NCI-H526 treated with DMSO at 0.1 percent for 48 hours (cell line): ENCODE measurements around the gene POMT2.
"Not testable (repeated sequence)": the region's sequence is repeated elsewhere in the genome, so short reads cannot be mapped to it uniquely, and the experiment has no call there.

Experiments used
- DNase-seq: peaks from one replicate; lab custom pipeline; 2025; lab: John Stamatoyannopoulos, UW

The POMT2 gene

DNA sequence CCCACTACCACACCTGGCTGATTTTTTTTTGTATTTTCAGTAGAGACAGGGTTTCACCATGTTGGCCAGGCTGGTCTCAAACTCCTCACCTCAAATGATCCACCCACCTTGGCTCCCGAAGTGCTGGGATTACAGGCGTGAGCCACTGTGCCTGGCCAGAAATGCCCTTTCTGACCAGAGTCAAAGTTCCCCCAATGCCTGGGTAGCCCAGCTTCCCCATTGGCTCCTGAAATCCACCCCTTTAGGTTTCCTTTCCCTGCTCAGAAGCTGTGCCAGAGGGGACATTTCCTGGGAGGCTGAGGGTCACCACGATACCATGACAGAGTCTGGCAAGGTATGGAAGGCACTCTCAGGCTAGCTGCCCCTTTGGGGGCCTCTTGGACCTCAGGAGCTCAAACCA is 3.6 kb upstream of the POMT2 start:
- no peak for DNase-seq

DNA sequence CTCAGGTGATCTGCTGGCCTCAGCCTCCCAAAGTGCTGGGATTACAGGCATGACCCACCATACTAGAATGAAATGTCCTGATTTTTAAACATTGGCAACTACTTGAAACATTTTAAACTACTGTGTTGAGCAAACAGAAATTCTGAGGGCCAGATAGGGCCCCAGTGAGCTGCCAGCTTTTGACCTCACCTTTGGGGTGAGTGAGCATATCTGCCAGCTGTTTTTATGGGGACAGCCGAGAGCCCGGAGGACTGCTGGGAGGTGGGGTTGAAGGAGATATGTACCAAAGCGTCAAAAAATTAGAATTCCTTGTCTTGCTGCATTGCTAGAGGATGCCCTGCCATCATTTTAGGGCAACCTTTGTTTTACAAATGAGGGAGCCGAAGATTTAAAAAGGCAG is 2.9 kb upstream of the POMT2 start:
- no peak for DNase-seq

DNA sequence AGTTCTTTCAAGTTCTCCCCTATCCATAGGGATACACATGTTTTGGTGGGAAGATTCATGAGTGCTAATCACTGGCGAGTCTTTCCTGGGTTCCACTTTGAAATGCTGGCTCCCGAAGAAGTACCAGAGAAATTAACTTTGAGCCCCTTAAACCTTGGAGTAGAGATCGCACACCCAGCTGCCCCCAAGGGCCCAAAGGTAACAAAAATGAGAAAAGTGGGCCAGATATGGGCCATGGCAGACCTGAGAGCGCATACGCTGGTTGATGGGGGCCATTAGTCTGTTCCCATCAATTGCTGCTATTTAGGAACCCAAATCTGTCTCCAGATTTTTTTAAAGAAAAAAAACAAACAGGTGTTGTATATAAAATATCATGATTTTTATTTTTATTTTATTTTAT is 2.3 kb upstream of the POMT2 start:
- no peak for DNase-seq

DNA sequence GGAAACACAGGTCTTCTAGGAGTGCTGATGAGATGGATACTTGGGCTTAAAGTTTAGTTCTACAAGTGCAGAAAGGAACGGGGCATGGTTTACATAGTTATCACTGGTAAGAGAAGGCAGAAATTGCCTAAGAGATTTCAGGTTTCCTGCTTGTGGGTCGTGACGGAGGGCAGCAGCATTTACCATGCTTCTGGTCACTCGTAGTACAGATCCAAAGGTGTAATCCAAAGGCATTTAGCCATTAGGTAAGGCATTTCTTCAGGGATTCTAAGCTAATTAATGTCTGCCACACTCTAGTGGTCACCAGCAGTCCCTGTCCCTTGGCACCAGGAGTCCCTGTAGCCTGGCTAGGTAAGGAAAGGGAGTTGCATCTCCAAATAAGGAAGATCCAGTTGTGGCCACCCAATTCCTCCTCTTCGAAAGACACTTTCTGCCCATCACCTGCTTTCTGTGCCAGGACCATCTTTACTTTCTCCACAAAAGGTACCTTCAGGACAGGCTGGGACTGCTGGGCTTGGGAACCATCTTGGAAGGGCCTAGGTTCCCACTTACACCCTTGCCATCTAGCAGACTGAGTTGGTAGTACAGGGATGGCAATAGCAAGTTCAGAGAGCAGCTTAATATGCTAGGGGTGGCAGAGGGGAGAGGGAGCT is 1.7 kb upstream of the POMT2 start:
- DNase-seq, result no peak

DNA sequence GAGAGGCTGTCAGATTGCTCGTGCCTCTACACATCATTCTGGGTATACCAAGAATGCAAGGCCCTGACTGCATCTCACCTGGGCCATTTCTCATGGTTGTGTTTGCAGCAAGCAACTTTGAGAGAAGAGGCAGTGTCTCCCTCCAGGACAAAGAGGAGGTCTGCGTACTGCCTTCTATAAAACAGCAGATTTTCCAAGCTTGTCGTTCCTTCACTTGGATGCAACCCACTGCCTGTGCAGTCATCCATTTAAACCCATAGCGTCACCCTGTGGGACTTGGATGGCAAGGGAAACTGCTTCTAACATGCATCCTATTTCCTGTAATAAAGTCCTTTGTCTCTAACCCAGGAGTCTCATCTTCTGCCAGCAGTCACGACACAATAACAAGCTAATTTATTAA is 1.3 kb downstream of the POMT2 start:
- DNase-seq, result no peak

DNA sequence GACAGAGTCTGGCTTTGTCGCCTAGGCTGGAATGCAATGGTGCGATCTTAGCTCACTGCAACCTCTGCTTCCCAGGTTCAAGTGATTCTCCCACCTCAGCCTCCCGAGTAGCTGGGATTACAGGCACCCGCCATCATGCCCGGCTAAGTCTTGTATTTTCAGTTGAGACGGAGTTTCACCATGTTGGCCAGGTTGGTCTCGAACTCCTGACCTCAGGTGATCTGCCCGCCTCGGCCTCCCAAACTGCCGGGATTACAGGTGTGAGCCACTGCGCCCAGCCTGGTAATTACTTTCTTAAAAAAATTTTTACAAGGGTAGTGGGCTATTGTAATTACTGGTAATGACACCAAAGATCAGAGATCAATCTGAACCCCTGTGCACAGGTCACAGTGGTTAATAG is 1.9 kb downstream of the POMT2 start:
- DNase-seq, result not testable (repeated sequence)

DNA sequence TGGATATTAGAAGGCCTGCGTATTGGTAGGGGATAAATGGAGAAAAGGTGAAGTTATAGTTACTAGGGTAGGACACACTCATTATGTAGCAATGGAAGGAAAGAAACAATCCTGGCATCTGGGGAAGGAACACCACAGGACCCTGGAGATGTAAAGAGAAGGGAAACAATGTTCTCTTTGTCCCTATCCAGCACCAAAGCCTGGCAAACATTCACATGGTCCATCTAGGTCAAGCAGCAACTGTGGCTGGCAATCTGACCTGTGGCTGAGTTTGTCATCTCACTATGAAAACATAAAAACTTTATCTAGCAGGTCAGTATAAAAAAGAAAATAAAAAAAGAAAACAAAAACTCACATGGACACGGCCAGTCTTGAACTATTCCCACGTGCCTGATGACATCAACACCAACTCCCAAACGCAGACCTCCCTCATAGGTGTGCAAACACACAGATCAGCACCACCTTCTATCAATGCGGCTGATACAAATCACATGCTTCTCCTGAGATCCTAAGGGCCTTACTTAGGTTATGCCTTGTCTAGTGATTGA is 2.6 kb downstream of the POMT2 start:
- DNase-seq, result no peak

DNA sequence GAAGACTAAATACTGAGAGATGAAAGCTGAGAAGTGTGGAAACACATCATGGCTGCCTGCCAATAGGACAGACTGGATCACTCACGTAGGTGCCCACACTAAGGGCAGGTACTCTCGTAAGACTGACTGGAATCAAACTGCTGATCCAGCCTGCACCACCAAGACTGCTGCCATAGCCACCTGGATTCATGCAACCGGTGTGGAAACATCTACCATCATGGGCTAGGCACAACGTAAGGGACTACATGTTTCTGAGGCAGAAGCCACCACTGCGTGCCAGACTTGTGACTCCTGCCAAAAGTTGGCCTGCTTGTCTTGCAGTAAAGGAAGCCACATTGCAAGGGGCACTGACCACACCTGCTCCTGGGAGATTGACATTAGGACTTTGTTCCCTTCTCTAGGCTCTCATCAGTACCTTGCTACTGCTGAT is 3.8 kb downstream of the POMT2 start:
- no peak for DNase-seq

DNA sequence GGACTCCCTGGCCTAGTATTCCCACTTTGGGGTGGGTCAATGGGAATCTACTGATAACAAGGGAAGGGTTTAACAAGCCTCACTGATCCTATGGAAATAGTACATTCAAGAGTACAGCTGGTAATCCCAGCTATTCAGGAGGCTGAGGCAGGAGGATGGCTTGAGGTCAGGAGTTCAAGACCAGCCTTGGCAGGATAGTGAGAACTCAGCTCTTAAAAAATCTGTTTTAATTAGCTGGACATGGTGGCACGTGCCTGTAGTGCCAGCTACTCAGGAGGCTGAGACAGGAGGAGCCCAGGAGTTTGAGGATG is 4.5 kb downstream of the POMT2 start:
- no peak for DNase-seq

DNA sequence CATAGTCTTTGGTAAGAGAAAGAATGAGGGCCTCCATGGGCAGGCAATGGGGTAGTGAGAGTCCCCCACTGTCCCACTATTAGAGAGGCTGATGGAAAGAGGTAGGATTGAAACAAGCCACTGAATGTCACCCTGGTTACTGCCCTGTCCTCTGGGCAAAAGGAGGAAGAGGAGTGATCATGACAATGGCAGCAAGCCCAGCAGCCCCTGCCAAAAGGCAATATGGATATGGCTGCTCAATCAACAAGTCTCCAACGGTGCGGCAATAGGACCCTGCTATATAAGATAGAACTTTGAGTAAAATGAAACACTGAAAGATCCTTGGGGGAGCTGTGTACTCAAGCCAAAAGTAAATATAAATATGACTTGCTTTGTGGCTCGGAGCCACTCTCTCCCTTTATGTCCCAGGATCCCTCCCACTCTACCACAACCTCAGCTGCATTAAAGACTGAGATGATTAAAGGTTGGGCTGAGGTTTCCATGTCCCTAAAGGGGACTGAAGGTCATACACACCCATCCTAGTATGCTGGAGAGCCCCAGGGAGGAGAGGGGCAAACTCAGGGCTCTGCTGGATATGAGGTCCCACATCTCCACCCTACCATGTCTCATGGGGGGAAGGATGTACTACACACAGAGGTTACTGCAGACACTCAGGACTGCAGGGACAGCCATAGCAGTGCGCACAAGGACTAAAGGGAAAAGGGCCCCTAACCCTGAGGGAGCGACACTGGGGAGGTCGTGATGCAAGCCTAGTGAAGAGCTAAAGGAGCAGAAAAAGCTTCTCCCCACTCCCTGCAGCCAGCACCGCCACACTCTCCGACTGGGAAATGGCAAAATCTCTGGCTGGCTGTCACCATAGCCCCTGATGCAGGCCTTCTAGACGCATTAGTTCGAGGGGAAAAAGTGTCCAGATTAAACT is 5.9 kb downstream of the POMT2 start:
- no peak for DNase-seq

DNA sequence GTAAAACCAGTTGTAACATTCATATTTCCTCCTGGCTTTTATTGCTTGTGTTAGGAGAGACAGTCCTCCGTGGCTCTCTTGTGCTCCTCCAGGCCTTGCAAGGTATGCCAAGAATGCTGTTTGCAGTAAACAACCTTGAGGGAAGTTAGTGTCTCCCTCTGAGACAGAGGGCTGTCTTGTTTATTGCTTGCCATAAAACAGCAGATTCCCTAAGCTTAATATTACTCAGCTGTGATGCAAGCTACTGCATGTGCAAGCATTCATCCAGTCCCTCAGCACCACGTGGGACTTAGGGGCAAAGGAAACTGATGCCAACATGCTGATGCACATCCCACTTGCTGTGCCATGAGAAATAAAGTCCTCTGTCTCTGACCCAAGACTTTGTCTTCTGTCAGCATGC is 6.6 kb downstream of the POMT2 start:
- no peak for DNase-seq

DNA sequence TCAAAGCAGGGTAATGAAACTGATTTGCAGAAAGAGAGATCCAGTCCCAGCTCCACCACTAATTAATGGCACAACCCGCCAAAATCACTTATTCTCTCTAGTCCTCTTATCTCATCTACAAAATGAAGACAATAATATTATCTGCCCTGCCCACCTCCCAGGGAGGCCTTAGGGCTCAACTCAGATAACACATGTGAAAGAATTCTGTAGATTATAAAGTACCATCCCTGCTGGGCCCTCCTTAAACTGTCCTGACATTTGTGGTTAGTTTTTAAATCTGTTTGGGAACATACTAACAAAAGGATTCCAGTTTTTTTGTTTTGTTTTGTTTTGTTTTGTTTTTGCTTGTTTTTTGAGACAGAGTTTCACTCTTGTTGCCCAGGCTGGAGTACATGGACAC is 7.3 kb downstream of the POMT2 start:
- DNase-seq, result no peak

DNA sequence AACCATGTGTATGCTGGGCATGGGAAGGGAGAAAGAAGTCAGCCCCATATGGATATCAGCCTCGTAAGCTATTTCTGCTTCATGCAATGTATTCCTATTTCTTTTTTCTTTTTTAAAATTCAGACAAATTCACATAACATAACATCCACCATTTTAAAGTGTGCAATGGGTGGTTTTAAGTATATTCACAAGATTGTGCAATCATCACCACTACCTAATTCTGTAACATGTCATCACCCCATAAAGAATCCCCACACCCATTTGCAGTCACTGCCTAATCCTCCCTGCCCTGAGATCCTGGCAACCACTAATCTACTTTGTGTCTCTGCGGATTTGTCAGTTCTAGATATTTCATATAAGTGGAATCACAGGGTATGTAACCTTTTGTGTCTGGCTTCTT is 9.5 kb downstream of the POMT2 start:
- no peak for DNase-seq

DNA sequence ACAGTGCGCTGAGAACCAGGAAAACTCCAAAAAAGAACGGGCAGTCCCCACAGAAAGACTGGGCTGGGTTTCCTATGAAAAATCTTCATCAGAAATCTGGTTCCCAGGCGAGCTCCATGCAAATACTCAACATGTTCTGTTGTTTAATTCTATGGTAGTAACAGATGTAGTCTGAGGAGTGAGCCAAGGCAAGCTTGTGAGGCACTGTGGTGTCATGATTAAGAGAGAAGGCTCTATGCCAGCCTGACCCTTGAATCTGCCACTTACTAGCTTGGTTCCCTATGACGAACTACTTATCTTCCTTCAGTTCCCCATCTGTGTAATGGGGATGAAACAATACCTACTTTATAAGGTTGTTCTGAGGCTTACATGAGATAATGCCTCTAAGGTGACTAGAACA is 10.7 kb downstream of the POMT2 start:
- DNase-seq, result no peak

DNA sequence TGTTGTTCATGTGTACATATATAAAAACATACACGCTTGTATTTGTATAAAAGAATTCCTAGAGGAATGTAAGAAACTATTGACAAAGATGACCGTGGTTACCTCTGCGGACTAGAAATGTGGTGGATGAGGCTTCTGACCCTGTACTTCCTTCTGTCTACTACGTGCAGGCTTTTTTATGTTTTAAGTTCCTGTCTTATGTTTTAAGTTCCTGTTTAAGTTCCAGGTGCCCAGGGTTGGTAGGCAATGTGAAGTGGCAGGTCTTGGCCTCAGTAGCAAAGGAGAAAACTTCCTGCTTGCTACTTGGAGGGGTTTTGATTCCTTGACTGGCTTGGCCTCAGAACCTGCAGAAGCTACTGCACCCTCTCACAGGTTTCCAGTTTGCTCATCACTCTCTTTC is 11.6 kb downstream of the POMT2 start:
- no peak for DNase-seq

DNA sequence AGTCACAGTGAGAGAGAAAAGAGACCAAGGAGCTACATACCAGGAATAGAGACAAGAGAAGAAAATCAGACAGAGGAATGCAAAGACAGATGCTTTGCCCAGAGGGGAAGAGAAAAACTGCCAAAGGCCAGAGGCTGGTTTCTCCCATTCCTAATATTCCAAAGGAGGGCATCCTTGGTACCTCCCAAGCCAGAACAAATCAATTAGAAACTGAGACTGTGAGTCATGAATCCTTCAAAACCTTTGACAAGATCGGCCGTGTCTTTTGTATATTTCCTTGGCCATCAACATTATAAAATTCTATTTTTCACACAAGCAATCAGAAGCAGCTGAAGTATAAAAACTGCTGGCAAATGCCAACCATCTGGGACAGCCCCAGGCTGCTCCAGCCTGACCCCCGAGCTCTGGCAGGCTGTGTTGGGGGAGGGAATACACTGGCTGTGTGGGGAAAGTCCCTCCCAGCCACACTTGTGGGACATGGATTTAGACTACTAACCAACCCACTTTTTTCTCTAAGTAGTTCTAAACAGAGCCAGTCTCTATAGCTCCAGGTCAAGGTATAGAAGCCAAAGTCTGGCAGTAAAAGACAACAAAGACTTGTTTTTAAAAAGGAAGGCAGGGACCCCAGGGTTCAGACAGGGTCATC is 13.7 kb downstream of the POMT2 start:
- no peak for DNase-seq

DNA sequence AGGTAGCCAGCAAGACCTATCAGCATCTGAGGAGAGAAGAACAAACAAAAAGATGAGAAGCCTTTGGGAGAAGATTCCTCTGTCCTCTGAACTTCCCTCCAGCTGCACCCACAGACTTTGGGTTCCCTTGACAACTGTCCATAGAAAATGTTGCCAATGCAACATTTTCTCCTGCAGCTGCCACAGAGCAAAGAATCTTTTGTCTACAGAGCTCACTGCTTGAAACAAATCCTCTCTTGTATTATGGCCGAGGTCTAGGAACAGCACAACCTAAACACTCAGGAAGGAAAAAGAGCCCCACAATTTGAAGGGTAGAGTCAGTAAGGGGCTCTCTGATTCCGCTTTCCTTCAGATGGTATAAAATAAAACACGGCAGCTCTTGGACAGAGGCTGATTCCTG is 14.3 kb downstream of the POMT2 start:
- no peak for DNase-seq

DNA sequence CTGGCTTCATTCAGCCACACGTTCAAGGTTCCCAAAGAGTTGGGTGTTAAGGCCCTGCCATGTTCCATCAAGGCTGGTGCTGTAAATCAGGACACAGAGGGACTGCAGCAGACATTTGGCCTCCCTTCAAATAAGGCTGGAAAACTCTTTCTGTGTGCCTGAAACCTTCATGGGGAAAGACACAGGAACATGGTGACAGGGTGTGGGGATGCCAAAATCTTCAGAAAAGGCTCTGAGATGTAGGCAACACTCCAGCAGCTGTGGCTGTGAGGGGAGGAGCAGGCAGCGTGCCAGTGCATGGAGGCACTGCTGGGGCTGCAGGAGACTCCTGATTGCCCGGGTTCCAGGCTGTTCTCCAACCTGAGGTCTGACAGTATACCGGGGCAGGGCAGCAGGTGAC is 15.0 kb downstream of the POMT2 start:
- no peak for DNase-seq

DNA sequence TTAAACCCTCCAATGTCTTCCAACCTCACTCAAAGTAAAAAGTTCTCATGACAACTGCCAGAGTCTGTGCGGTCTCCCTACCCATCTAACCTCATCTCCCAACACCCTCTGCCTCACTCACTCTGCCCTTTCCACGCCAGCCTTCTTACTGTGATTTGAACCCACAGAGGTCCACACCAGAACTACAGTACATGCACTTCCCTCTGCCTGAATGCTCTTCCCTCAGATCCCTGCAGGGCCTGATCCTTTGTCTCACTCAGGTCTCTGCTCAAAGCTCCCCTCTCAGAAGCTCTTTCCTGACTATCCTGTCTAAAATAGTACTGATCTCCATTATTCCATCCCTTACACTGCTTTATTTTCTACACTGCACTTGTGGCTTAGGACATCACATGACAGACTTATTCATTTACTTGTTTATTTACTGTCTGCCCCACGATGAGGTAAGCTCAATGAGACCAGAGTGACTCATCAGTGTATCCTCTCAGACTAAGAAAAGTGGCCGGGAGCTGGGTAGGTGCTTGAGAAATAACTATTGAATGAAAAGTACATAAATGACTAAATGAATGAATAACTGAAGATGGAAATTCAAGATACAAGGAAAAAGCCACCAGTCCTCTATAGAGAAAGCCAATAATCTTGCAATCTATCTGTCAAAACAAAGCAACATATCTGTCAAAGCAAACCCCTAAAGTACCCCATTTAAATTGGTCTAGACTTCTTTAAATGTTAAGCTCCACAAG is 17.1 kb downstream of the POMT2 start:
- no peak for DNase-seq

DNA sequence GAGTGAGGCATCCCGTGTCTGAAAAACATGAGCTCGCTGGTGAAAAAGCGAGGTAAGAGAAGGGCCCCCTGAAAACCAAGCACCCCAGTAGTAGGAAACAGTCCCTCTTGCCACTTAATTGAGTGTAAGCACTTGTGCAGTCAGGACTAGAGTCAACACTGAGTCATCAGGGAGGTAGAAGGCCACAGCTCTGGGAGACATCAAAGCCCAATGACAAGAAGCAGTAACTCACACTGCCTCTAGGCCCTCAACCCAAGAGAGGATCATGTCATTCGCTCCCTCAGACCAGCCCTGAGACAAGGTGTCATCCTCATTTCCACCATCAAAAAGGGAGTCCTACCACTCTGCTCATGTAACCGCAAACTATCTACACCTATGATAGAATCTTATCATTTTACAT is 17.8 kb downstream of the POMT2 start:
- no peak for DNase-seq

DNA sequence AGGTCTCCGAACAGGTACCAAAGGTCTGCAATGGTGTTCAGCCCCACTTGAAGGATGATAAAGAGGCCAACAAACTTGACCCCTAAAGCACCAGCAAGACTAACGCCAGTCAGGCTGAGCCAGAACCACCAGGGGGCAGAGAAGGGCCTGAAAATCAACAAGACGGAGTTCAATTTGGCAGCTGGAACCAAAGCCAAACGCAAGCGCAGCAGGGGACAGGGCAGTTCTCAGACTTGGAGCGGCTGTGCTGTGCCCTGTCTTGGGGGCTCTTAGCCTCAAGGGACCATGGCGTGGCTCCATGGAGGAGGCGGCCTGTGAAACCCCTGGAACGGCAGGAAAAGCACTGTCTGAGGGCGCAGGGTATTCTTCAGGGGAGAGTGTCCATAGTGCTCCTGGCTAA is 19.6 kb downstream of the POMT2 start:
- DNase-seq, result no peak

DNA sequence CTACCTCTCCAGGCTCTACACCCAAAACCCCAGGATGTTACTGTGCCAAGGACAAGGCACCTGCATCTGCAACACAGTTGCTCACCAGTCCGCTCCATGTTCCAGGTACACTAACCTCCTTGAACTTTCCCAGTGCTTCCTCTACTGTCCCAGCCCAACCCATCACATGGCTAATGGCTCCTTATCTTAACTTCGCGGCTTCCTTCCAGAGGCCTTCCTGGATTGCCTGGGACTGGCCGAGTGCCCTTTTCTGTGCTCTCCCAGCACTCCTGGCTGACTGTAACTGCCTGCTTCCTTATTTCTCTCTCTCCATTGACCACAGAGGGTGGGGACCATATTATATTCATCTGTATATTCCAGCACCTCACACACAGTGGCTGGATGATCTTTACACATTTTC is 20.9 kb downstream of the POMT2 start:
- no peak for DNase-seq
